Nephron progenitor cell (in vitro differentiated cells): ENCODE measurements around the gene SPACA9.

ENCODE experiments used
- DNase-seq: peaks from one replicate; pipeline ENCODE4 v3.0.0; 2021
- H3K27ac Mint-ChIP-seq: 2 replicates; pipeline ENCODE4 v1.8.0; 2021; ENCODE audit warnings: mild to moderate bottlenecking, moderate library complexity, mixed read lengths
- H3K27me3 Mint-ChIP-seq: 2 replicates; pipeline ENCODE4 v1.8.0; 2021; ENCODE audit warnings: mild to moderate bottlenecking, low read depth, mixed read lengths; ENCODE audit not compliant: poor library complexity
- H3K36me3 Mint-ChIP-seq: 2 replicates; pipeline ENCODE4 v1.8.0; 2021; ENCODE audit warnings: low read depth, mixed read lengths
- H3K4me1 Mint-ChIP-seq: 2 replicates; pipeline ENCODE4 v1.8.0; 2021; ENCODE audit warnings: mixed read lengths
- H3K4me3 Mint-ChIP-seq: 2 replicates; pipeline ENCODE4 v1.8.0; 2021; ENCODE audit warnings: mild to moderate bottlenecking, moderate library complexity, mixed read lengths
- H3K9me3 Mint-ChIP-seq: 2 replicates; pipeline ENCODE4 v1.8.0; 2021; ENCODE audit warnings: mild to moderate bottlenecking, moderate library complexity, mixed read lengths
- TF ChIP-seq, protein P1 (sequence below): fragments of 200-600 bp; sonication (generic); IDR thresholded peaks from 2 replicates; pipeline ENCODE4 v1.5.0; 2021; ENCODE audit warnings: antibody characterized with exemption

The SPACA9 gene

GRCh38 chr9:132910376-132910775, 31.7 kb downstream of the SPACA9 start:
- Mint-ChIP-seq H3K27me3 (no peaks in the 10 kb centered on the region), H3K4me1 (no peaks in the 10 kb centered on the region), H3K4me3 (no peak overlapping the region), H3K36me3 (peaks cover 47% of the 10 kb centered on the region), H3K9me3 (no peaks in the 10 kb centered on the region), H3K27ac (no peak overlapping the region)
- TF ChIP-seq, protein P1, sequence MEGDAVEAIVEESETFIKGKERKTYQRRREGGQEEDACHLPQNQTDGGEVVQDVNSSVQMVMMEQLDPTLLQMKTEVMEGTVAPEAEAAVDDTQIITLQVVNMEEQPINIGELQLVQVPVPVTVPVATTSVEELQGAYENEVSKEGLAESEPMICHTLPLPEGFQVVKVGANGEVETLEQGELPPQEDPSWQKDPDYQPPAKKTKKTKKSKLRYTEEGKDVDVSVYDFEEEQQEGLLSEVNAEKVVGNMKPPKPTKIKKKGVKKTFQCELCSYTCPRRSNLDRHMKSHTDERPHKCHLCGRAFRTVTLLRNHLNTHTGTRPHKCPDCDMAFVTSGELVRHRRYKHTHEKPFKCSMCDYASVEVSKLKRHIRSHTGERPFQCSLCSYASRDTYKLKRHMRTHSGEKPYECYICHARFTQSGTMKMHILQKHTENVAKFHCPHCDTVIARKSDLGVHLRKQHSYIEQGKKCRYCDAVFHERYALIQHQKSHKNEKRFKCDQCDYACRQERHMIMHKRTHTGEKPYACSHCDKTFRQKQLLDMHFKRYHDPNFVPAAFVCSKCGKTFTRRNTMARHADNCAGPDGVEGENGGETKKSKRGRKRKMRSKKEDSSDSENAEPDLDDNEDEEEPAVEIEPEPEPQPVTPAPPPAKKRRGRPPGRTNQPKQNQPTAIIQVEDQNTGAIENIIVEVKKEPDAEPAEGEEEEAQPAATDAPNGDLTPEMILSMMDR = no peak
- DNase-seq = no peak

DNA sequence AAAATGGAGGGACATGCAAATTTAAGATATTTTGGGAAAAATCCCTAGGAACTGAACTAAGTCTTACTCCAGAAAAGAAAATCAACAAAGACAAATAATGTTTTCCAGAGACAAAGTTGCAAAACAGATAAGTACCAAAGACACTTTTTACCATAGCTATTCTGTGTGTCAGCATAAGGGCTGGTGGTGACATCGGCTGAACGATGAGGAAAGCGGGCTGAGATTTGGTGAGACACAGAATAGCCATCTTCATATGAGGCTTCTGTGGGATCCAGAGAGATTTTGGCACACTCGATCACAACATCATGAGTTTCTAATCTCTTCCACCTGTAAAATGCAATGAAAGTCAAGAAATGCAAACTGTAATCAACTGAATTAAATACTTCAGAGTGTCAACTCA, 33.4 kb downstream of the SPACA9 start:
- H3K4me3 Mint-ChIP-seq = no peak overlapping the region
- H3K27me3 Mint-ChIP-seq = no peaks in the 10 kb centered on the region
- peaks cover 56% of the 10 kb centered on the region for H3K36me3 Mint-ChIP-seq
- H3K27ac Mint-ChIP-seq = no peak overlapping the region
- H3K9me3 Mint-ChIP-seq = no peaks in the 10 kb centered on the region
- TF ChIP-seq, protein P1 = no peak
- H3K4me1 Mint-ChIP-seq = no peaks in the 10 kb centered on the region
- no peak for DNase-seq

GRCh38 chr9:132914924-132915323, 36.2 kb downstream of the SPACA9 start:
- no peaks in the 10 kb centered on the region for H3K9me3 Mint-ChIP-seq
- TF ChIP-seq, protein P1 = no peak
- no peak overlapping the region for H3K27ac Mint-ChIP-seq
- DNase-seq = no peak
- peaks cover 2% of the 10 kb centered on the region for H3K27me3 Mint-ChIP-seq
- peaks cover 61% of the 10 kb centered on the region for H3K36me3 Mint-ChIP-seq
- no peak overlapping the region for H3K4me3 Mint-ChIP-seq
- no peaks in the 10 kb centered on the region for H3K4me1 Mint-ChIP-seq

GRCh38 chr9:132919614-132920268, 41.0 kb downstream of the SPACA9 start:
- DNase-seq = no peak
- Mint-ChIP-seq H3K9me3 (no peaks in the 10 kb centered on the region), H3K27me3 (peaks cover 3% of the 10 kb centered on the region), H3K4me1 (no peaks in the 10 kb centered on the region), H3K27ac (no peak overlapping the region), H3K36me3 (peaks cover 67% of the 10 kb centered on the region), H3K4me3 (no peak overlapping the region)
- TF ChIP-seq, protein P1 = no peak

GRCh38 chr9:132923346-132923902, 44.7 kb downstream of the SPACA9 start:
- TF ChIP-seq, protein P1 = no peak
- Mint-ChIP-seq H3K27me3 (peaks cover 3% of the 10 kb centered on the region), H3K4me1 (no peaks in the 10 kb centered on the region), H3K9me3 (no peaks in the 10 kb centered on the region), H3K36me3 (peaks cover 59% of the 10 kb centered on the region), H3K4me3 (no peak overlapping the region), H3K27ac (no peak overlapping the region)
- no peak for DNase-seq

- Mint-ChIP-seq H3K36me3 (peaks cover 59% of the 10 kb centered on the region), H3K9me3 (no peaks in the 10 kb centered on the region), H3K4me3 (no peak overlapping the region), H3K4me1 (no peaks in the 10 kb centered on the region), H3K27me3 (no peaks in the 10 kb centered on the region), H3K27ac (no peak overlapping the region)
- no peak for DNase-seq
- TF ChIP-seq, protein P1 = no peak
These were observed 49.0 kb downstream of the SPACA9 start for GRCh38 chr9:132927704-132928103.
